ENCODE results near the gene CAND2. TPM values are rescaled to one million over a fixed set of nuclear protein-coding genes. Genes with fewer than 3 reads are reported as not detected.

The CAND2 gene
- total and polyA plus RNA-seq, 9 of the 15 experiments (the other 6 are each of a cell fraction or from before 2014, with no cell fraction given): 0.91 to 14.9 (median 4.3) TPM

GRCh38 chr3:12782172-12782815, 14.2 kb upstream of the CAND2 start (continued):
- TF ChIP-seq MLLT1 (IDR thresholded peaks at IDR 0.05) (no peak), PCBP1 (IDR thresholded peaks at IDR 0.05; ENCODE audit: low read depth, low read length, poor library complexity, severe bottlenecking) (no peak), TEAD4 (IDR thresholded peaks at IDR 0.05; ENCODE audit: low read length) (no peak), TEAD4 (CRISPR knock-in tag; IDR thresholded peaks at IDR 0.05; ENCODE audit: borderline replicate concordance) (no peak), TCFL5 (CRISPR knock-in tag; conservative IDR thresholded peaks at IDR 0.05) (no peak), HSF4 (CRISPR knock-in tag; IDR thresholded peaks at IDR 0.05; ENCODE audit: borderline replicate concordance) (no peak), ZSCAN29 (IDR thresholded peaks at IDR 0.05) (no peak), ZNF518B (CRISPR knock-in tag; IDR thresholded peaks at IDR 0.05) (no peak), TRIM28 (IDR thresholded peaks at IDR 0.05) (no peak), NR2C1 (IDR thresholded peaks at IDR 0.05) (no peak), NR2C1 (tag; IDR thresholded peaks at IDR 0.05) (no peak), FOXA1 (IDR thresholded peaks at IDR 0.05; ENCODE audit: borderline replicate concordance) (no peak), ZNF184 (CRISPR knock-in tag; IDR thresholded peaks at IDR 0.05) (no peak), PRPF4 (IDR thresholded peaks at IDR 0.05; ENCODE audit: insufficient read depth, low read depth, low read length, poor library complexity, severe bottlenecking) (no peak), HNRNPUL1 (IDR thresholded peaks at IDR 0.05; ENCODE audit: low read length) (no peak), RBM34 (IDR thresholded peaks at IDR 0.05; ENCODE audit: borderline replicate concordance, insufficient read depth, low read length) (no peak), EZH2 (IDR thresholded peaks at IDR 0.05; ENCODE audit: borderline replicate concordance, low read depth, low read length) (no peak), STAT5A (IDR thresholded peaks at IDR 0.05; ENCODE audit: borderline replicate concordance, low read length) (peak; percentile 98), MTA1 (IDR thresholded peaks at IDR 0.05; ENCODE audit: borderline replicate concordance) (no peak)
- TF ChIP-seq, protein P1, sequence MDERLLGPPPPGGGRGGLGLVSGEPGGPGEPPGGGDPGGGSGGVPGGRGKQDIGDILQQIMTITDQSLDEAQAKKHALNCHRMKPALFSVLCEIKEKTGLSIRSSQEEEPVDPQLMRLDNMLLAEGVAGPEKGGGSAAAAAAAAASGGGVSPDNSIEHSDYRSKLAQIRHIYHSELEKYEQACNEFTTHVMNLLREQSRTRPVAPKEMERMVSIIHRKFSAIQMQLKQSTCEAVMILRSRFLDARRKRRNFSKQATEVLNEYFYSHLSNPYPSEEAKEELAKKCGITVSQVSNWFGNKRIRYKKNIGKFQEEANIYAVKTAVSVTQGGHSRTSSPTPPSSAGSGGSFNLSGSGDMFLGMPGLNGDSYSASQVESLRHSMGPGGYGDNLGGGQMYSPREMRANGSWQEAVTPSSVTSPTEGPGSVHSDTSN (CRISPR knock-in tag; IDR thresholded peaks at IDR 0.05; ENCODE audit: low read depth): no peak
- TF ChIP-seq, protein P1 (tag; conservative IDR thresholded peaks at IDR 0.05; ENCODE audit: low read depth): no peak
- TF ChIP-seq, protein P2, sequence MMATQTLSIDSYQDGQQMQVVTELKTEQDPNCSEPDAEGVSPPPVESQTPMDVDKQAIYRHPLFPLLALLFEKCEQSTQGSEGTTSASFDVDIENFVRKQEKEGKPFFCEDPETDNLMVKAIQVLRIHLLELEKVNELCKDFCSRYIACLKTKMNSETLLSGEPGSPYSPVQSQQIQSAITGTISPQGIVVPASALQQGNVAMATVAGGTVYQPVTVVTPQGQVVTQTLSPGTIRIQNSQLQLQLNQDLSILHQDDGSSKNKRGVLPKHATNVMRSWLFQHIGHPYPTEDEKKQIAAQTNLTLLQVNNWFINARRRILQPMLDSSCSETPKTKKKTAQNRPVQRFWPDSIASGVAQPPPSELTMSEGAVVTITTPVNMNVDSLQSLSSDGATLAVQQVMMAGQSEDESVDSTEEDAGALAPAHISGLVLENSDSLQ (IDR thresholded peaks at IDR 0.05): peak; percentile 88

Data from K562 (cell line).